Sigmoid colon (tissue), 7 donors: ENCODE data around the gene LRCH1. TPM values are rescaled to one million over a fixed set of nuclear protein-coding genes. Genes with fewer than 3 reads are reported as not detected.
A peak's percentile ranks its signal among the peaks of the same experiment; 100 is the strongest.

Experiments used
- DNase-seq: peaks from one replicate; pipeline ENCODE4 v3.0.0-alpha.2; 2019
- H3K27ac ChIP-seq, 4 donors: fragments of 200-600 bp; sonication (generic); one replicate each; pipeline ENCODE4 v1.5.1; 2016 to 2019; ENCODE audit warnings: mild to moderate bottlenecking in 1 of 4
- H3K27me3 ChIP-seq, 3 donors: fragments of 200-600 bp; sonication (generic); one replicate each; pipeline ENCODE4 v1.5.1; 2019; ENCODE audit warnings: mild to moderate bottlenecking in 1 of 3
- H3K36me3 ChIP-seq, 4 donors: fragments of 200-600 bp; sonication (generic); one replicate each; pipeline ENCODE4 v1.5.1; 2016 to 2019
- H3K4me1 ChIP-seq, 4 donors: fragments of 200-600 bp; sonication (generic); one replicate each; pipeline ENCODE4 v1.5.1; 2017 to 2019
- H3K4me3 ChIP-seq, 4 donors: fragments of 200-600 bp; sonication (generic); one replicate each; pipeline ENCODE4 v1.5.1; 2017 to 2019; ENCODE audit warnings: mild to moderate bottlenecking in 2 of 4, moderate library complexity in 1 of 4
- H3K9me3 ChIP-seq, 4 donors: fragments of 200-600 bp in 3 of 4; sonication (generic) in 3 of 4; one replicate each; pipeline versions ENCODE4 v1.5.1 to v1.6.1; 2013 to 2019
- CTCF ChIP-seq, 4 experiments: fragments of 450-650 bp in 3 of 4; fragments of 200-600 bp in 1 of 4; IDR thresholded peaks; one replicate each; pipeline ENCODE4 v1.5.1; 2016 to 2019; ENCODE audit warnings: antibody characterized with exemption in 4 of 4, mild to moderate bottlenecking in 3 of 4, moderate library complexity in 2 of 4
- EP300 ChIP-seq, 4 donors: sonication (generic); formaldehyde crosslinking; IDR thresholded peaks; one replicate each; pipeline ENCODE4 v1.6.1; 2017; ENCODE audit warnings: antibody characterized with exemption in 4 of 4
- POLR2A ChIP-seq, 2 donors: fragments of 450-650 bp; IDR thresholded peaks; one replicate each; pipeline ENCODE4 v1.6.1; 2016; ENCODE audit warnings: antibody characterized with exemption in 2 of 2, mild to moderate bottlenecking in 2 of 2, moderate library complexity in 2 of 2
- POLR2AphosphoS5 ChIP-seq, 4 donors: sonication (generic); formaldehyde crosslinking; IDR thresholded peaks; one replicate each; pipeline ENCODE4 v1.6.1; 2017; ENCODE audit warnings: antibody characterized with exemption in 4 of 4
- WGBS, 2 donors: extraction: QIAGEN DNeasy Blood & Tissue Kit; methylation state at CpG; one replicate each; pipeline ENCODE4 v1.1.7; 2013; 5-methylcytosine and 5-hydroxymethylcytosine counted together
- intact Hi-C: fragments of 100-400 bp; cut with DNase I; formaldehyde crosslinking; loops from one replicate; pipeline ENCODE4 v1.15.1; 2023
- polyA plus RNA-seq, 3 donors: library from polyadenylated mRNA; stranded (reverse); fragments of 200-250 nt; gene quantifications; one replicate each; pipeline ENCODE4 v1.2.3, GENCODE V29; 2013
- total RNA-seq, 4 donors: library from RNA; depleted of rRNA; stranded (reverse); fragments of >200 nt; gene quantifications; one replicate each; pipeline ENCODE4 v1.1.0, GENCODE V29; 2016
- donor health status: healthy with polysubstance abuse.
- donor health status: Bipolar disorder and iron deficiency.
- donor health status: healthy.

LRCH1 gene
- total and polyA plus RNA-seq, 7 donors, result 4.2 to 54.0 (median 32.4) TPM

- intact Hi-C loops, result no loop called here
- Histone ChIP-seq H3K4me1 (peaks cover 0 to 51% (median 33%) of the 10 kb centered on the region in 4 donors), H3K9me3 (no peaks in the 10 kb centered on the region), H3K36me3 (no peaks in the 10 kb centered on the region), H3K4me3 (no peak overlapping the region), H3K27ac (no peak overlapping the region), H3K27me3 (no peaks in the 10 kb centered on the region)
- DNase-seq, result no peak
- 94 to 95% methylated on average over 3 of the region's 3 CpGs for WGBS, 2 donors
- TF ChIP-seq POLR2AphosphoS5 (IDR thresholded peaks at IDR 0.05) (no peak), POLR2A (IDR thresholded peaks at IDR 0.05) (no peak), CTCF (IDR thresholded peaks at IDR 0.05) (no peak), EP300 (IDR thresholded peaks at IDR 0.05) (no peak)
Measured at GRCh38 chr13:46682015-46682414, 129.0 kb downstream of the LRCH1 start.

DNA sequence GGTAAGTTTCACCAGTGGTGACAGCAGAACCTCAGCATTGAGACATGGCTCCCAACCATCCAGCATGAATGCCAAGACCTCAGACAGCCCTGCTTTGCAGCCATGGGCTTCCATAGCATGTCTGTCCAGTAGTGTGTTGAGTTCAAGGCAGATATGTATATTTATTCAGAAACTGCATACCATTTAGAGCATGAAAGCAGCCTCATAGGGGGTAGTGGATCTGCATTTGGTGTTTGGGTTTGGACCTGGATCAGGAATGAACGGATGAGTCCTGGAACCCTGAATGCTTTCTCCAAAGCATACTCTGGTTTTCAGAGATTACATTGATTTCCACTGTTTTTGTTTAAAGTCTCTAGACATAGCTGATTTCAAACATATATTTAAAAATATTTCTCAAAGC is 129.7 kb downstream of the LRCH1 start:
- H3K9me3 ChIP-seq, result no peaks in the 10 kb centered on the region
- 98 to 100% methylated on average over 1 of the region's 1 CpG for WGBS, 2 donors
- H3K36me3 ChIP-seq, result no peaks in the 10 kb centered on the region
- H3K4me3 ChIP-seq, result no peak overlapping the region
- DNase-seq, result no peak
- H3K4me1 ChIP-seq, result peaks cover 0 to 52% (median 30%) of the 10 kb centered on the region in 4 donors
- intact Hi-C loops, result no loop called here
- H3K27me3 ChIP-seq, result no peaks in the 10 kb centered on the region
- no peak overlapping the region for H3K27ac ChIP-seq
- TF ChIP-seq POLR2AphosphoS5 (IDR thresholded peaks at IDR 0.05), result no peak
- no peak for TF ChIP-seq CTCF (IDR thresholded peaks at IDR 0.05)
- TF ChIP-seq EP300 (IDR thresholded peaks at IDR 0.05), result no peak
- no peak for TF ChIP-seq POLR2A (IDR thresholded peaks at IDR 0.05)

DNA sequence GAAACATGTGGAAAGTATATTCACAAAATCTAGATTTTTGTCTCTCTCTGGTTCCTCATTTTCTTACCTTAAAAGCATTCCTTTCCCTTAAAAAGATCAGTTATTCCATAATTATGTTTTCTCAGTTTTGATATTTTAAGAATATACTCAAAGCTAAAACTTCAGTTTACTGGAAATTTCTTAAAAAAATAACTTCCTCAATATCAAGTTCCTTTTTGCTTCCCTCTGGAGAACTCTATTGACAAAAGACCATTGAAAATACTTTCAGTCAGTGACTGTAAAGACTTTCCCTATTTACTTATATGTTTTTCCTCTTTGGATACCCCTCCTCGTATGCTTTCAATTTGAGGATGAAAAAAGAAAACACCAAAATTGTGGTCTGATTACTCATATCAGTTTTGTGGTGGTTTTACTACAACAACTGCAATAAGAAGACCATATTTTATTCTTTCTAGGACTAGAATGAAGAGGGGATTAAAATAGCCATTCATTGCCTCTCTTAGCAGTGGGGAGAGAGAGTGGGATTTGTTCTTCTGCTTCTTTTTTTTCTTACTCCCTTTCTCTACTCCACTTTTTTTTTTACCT is 130.8 kb downstream of the LRCH1 start:
- Histone ChIP-seq H3K27ac (peak overlapping the region in 3 of 4 donors; percentile 15 to 67 (median 54)), H3K27me3 (no peaks in the 10 kb centered on the region), H3K9me3 (no peaks in the 10 kb centered on the region), H3K4me1 (peaks cover 0 to 57% (median 33%) of the 10 kb centered on the region in 4 donors), H3K4me3 (no peak overlapping the region), H3K36me3 (no peaks in the 10 kb centered on the region)
- TF ChIP-seq POLR2A (IDR thresholded peaks at IDR 0.05), result no peak
- no peak for TF ChIP-seq CTCF (IDR thresholded peaks at IDR 0.05)
- TF ChIP-seq EP300 (IDR thresholded peaks at IDR 0.05), result no peak
- TF ChIP-seq POLR2AphosphoS5 (IDR thresholded peaks at IDR 0.05), result no peak
- intact Hi-C loops, result no loop called here
- DNase-seq, result no peak
- 44 to 46% methylated on average over 1 of the region's 1 CpG for WGBS, 2 donors

DNA sequence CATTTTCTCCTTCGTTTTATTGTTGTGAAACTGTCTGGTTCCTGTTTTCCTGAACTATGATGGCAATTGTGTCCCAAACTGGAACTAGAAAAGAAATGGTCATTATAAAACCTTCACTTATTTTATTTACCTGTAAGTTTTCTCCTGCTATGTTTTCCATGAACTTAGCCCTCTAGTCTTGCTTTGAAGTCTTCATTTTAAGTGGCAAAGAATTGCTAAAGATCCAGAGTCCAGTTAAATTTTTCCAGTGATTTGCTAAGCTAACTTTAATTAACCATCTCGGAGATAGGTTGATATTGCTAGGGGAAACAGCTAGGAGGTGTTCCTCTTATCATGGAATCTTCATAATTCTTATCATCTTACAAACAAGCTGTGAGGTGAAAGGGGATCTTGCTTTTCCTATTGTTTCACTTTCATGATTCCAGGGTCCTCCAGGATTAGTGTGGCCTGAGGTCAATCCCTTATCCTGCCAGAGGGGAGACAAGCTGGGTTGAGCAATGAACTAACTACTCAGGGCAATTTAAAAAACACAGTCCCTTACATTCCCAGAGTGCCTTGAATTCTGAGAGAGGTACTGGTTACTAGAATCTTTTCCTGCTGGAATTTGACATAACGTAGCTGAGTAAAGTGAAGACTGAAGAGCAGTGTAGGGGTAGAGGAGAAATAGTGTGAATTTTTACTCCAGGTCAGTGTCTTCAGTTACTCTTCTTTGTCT is 131.5 kb downstream of the LRCH1 start:
- intact Hi-C loops, result no loop called here
- WGBS, 2 donors, result 42 to 67% methylated on average over 3 of the region's 3 CpGs

More for the DNA sequence above, 131.5 kb downstream of the LRCH1 start:
- Histone ChIP-seq H3K4me3 (no peak overlapping the region), H3K27me3 (no peaks in the 10 kb centered on the region), H3K36me3 (no peaks in the 10 kb centered on the region), H3K4me1 (peaks cover 0 to 50% (median 30%) of the 10 kb centered on the region in 4 donors), H3K27ac (peak overlapping the region; percentile 15 to 67 (median 51)), H3K9me3 (no peaks in the 10 kb centered on the region)
- TF ChIP-seq POLR2A (IDR thresholded peaks at IDR 0.05) (no peak), EP300 (IDR thresholded peaks at IDR 0.05) (no peak), POLR2AphosphoS5 (IDR thresholded peaks at IDR 0.05) (no peak), CTCF (IDR thresholded peaks at IDR 0.05) (no peak)
- DNase-seq, result no peak
